Ishikawa (cell line): Measurements from ENCODE around the gene HABP4.

ENCODE experiments used
- CREB1 ChIP-seq: IDR thresholded peaks from 2 replicates; pipeline ENCODE4 v1.6.1; 2012; ENCODE audit warnings: low read depth
- EP300 ChIP-seq: IDR thresholded peaks from 2 replicates; pipeline ENCODE4 v1.6.1; 2012; ENCODE audit warnings: borderline replicate concordance
- REST ChIP-seq: IDR thresholded peaks from 2 replicates; pipeline ENCODE4 v1.6.1; 2012; ENCODE audit warnings: low read depth, mild to moderate bottlenecking
- TAF1 ChIP-seq: IDR thresholded peaks from 2 replicates; pipeline ENCODE4 v1.6.1; 2012; ENCODE audit warnings: low read depth, mild to moderate bottlenecking
- USF1 ChIP-seq: IDR thresholded peaks from 2 replicates; pipeline ENCODE4 v1.6.1; 2012

- TF ChIP-seq REST (no peak), CREB1 (no peak), EP300 (no peak), TAF1 (no peak), USF1 (no peak)
Measured at GRCh38 chr9:96524045-96524444, 74.1 kb downstream of the HABP4 start.
